ENCODE data around the gene PLG.
"Not testable (repeated sequence)": the region's sequence is repeated elsewhere in the genome, so short reads cannot be mapped to it uniquely, and the experiment has no call there.

Gene PLG

DNA sequence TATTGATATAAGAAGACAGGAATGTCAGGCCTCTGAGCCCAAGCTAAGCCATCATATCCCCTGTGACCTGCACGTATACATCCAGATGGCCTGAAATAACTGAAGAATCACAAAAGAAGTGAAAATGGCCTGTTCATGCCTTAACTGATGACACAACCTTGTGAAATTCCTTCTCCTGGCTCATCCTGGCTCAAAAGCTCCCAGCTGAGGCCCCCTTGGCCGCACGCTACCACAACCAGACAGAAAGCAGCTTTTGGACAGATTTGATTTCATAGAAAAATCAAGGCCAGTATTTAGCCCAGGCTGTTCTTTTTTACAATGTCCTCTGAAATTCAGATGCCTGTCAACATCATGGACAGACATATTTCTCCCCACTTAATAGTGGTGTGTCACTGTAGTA, 78.6 kb downstream of the PLG start:
- not testable (repeated sequence) for DNase-seq

DNA sequence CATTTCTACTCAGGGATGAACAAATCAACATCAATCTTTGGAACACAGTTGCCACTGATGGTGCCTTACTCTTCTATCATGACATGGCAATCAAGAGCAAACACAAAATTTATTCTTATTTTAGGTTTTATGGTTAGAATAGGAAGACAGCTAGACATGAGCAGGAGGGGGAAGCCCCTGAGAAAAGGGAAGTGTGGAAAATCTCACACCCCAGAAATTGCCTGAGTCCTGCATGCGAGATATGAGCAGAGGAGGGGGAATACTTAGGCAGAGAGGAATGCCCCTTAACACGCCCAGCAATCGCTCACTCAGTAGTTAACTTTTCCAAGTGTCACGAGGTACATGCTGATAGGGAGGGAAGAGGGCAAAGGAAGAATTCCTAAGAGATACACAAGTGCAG, 79.3 kb downstream of the PLG start:
- DNase-seq = no peak

DNA sequence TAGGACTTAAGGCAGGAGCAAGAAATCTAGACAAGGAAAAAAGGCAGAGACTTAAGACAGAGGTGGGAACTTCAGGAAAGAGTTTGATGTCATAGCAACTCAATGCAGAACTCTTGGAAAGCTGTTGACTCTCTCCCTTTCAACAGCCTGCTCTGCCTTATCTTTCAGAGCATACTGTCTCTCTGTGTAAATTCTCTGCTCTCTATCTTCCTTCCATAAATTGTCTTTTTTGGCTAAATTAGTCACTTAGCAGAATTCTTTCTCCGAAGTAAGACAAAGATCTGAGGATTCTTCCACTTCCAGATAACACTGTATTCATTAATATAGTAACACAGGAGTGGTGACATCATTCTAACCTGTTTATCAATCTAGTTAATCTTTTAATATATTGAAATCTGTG, 80.2 kb downstream of the PLG start:
- no peak for DNase-seq

DNA sequence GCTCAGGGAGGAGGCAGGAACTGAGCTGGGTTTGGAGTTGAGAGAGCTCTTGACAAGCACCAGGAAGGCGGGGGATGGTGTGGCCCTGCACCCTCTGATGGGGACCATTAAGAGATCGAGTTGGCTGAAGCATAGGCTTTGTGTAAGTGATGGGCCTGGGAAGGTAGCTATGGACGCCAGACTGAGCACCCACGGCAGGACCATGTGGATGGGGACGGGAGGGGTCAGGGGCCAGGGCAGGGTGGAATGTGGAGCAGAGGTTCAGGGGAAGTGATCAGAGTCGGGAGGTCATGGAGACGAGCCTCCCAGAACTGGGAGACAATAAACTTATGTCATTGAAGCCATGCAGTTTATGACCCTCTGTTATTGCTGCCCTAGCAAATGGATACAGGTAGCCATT, 81.7 kb downstream of the PLG start:
- no peak for DNase-seq

DNA sequence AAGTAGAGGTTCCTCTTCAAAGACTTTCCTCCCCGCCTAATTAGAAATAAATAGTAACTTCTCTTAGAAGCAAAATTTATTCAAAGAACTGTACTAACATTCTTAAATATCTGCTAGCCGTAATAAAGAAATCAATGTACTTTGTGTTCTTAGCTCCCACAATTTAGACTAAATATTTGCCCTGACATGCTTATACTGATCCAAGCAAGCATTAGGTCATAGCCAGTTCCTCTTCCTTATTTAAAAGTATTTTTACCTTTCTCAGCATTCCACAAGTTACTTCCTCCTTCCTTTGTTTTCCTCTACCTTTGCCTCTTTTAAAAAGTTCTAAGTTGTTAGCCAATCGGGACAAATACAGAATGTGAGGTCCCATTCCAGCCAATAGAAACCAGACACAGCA, 86.1 kb downstream of the PLG start:
- DNase-seq = not testable (repeated sequence)

DNA sequence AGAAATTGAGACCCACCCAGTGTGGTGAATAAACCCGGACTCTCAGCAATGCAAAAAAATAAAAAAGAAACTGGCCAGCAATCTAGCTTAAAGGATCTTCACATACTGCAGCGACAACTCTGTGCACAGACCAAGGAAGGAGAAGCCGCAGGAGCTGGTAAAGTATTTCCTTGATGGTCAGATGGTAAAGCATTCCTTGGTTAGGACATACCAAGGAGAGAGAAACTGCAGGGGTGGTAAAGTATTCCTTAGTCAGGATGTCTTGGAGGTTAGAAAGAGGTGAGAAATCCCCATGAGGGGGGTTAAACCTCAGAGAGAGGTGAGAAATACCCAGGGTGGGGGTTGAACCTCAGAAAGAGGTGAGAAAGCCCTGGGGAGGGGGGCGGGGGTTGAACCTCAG, 86.8 kb downstream of the PLG start:
- DNase-seq = no peak

DNA sequence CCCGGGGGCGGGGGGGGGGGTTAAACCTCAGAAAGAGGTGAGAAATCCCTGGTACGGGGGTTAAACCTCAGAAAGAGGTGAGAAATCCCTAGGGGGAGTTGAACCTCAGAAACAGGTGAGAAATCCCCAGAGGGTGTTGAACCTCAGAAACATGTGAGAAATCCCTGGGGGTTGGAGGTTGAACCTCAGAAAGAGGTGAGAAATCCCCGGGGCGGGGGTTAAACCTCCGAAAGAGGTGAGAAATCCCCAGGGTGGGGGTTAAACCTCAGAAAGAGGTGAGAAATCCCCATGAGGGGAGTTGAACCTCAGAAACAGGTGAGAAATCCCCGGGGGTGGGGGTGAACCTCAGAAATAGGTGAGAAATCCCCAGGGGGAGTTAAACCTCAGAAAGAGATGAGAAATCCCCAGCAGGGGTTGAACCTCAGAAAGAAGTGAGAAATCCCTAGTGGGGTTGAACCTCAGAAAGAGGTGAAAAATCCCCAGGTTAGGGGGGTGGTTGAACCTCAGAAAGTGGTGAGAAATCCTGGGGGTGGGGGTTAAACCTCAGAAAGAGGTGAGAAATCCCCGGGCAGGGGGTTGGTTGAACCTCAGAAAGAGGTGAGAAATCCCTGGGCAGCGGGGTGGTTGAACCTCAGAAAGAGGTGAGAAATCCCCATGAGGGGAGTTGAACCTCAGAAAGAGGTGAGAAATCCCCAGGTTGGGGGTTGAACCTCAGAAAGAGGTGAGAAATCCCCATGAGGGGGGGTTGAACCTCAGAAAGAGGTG, 87.4 kb downstream of the PLG start:
- DNase-seq = no peak

DNA sequence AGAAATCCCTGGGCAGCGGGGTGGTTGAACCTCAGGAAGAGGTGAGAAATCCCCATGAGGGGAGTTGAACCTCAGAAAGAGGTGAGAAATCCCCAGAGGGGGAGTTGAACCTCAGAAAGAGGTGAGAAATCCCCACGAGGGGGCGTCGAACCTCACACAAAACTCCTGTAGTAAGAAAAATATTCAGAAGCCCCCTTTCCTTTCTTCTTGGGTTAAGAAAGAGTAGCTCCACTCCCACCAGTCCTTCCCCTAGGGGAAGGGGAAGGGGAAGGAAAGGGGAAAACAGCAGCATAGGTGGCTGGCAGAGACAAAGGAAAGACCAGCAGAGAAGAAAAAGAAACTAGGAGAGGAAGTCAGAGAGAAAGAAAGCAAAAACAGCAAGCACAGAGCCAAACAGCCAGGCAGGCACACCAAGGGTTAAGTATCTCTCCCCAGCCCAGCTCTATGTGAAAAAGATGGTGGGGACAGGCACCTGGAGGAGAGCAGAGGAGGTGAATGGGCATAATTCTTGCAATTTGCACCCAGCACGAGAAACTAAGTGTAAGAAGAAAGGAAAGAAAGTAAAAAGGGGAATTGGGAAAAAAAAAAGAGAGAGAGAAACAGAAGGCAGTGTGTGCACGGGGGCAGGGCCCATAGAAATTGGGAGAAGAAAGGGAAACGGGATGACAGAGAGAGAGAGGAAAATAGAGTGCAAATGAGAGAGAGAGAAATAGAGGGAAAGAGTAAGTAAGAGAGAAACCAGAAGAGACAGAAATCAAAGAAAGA, 88.2 kb downstream of the PLG start:
- no peak for DNase-seq

DNA sequence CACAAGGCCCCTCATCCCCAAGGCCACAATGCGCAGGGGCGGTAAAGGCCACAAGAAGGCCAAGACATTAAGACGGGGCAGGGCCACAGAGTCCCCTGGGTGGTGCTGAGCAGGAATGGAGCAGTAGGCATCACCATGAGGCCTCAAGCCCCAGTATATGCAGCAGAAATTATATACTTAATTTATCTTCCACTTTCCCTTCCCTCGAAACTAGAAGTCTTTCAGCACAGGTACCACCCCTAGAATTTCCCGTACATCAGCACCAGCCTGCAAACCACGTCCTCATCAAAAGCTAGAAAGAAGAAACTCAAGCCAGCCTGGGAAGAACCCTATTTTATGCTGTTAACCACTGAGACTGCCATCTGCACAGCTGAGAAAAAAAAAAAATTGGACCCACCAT, 89.4 kb downstream of the PLG start:
- no peak for DNase-seq

DNA sequence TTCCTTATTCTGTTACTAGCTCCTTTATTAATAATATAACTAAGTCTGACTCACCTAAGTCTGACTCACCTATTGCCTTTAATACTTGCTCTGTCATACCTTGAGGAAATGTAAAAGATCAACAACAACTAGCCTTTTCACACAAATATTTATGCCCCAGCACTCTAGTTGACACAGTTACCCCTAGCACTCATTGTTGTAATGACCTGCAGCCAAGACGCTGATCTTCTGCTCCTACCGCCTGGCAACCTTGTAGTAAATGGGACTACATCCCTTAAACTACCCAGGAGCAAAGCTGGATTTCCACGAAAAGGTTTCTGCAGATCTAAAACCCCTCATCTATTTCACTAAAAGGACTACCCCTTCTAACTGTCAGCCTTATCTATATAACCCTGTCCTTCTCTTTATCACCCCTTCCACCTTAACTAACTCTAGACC, 90.0 kb downstream of the PLG start:
- no peak for DNase-seq

DNA sequence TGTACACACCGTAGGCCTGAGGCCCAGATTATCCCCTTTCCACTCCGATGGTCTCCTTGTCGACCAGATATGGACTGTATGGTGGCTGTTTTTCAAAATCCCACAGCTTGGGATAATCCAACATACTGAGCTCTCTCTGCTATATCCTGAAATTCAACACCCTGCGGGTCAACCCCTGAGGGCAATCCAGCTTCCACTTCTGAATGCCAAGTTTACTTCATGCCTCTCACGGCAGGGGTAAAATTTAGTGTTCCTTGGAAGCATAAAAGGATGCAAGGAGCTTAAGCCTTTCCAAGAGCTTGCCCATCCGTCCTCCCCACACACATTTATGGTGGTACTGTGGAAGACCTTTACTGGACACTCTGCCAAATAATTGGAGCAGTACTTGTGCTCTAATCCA, 90.7 kb downstream of the PLG start:
- DNase-seq = no peak

DNA sequence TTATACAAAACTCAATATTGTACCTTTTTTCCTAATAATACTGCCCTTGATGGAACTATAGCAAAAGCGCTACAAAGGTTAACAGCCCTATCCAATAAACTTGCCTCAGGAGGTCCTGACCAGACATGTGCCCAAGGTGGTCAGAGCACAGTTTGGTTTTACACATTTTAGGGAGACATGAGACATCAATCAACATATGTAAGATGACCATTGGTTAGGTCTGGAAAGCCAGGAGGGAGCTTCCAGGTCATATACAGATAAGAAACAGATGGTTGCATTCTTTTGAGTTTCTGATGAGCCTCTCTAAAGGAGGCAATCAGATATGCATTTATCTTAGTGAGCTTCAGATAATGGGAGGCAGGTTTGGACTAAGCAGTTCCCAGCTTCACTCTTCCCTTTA, 91.6 kb downstream of the PLG start:
- DNase-seq = no peak

DNA sequence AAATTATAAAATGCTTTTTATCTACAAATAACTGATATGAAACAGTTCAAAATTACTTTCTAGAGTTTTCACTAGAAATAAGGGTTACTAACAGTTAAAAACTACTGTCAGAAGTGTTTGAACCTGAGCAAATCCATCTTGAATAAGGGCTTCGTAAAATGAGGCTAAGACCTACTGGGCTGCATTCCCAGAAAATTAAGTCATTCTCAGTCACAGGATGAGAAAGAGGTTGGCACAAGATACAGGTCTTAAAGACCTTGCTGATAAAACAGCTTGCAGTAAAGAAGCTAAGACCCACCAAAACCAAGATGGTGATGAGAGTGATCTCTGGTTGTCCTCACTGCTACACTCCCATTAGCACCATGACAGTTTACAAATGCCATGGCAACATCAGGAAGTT, 93.7 kb downstream of the PLG start:
- no peak for DNase-seq

DNA sequence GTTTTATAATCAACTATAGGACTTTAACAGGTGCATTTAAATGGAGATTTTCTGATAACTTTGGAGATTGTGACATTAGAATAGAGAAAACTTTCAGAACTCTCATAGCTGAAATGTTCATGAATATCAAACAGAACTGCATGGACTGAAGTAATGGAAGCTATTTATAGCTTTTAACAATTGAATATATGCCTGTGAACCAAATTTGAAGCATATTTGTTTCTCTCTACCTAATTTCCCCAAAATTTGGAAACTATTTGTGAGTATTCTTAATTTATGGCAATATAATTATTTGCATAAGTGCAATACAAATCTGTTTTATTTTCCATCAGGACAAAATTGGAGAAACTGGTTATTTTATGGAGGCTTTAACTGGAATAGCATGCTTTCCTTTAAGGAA, 96.6 kb downstream of the PLG start:
- no peak for DNase-seq

DNA sequence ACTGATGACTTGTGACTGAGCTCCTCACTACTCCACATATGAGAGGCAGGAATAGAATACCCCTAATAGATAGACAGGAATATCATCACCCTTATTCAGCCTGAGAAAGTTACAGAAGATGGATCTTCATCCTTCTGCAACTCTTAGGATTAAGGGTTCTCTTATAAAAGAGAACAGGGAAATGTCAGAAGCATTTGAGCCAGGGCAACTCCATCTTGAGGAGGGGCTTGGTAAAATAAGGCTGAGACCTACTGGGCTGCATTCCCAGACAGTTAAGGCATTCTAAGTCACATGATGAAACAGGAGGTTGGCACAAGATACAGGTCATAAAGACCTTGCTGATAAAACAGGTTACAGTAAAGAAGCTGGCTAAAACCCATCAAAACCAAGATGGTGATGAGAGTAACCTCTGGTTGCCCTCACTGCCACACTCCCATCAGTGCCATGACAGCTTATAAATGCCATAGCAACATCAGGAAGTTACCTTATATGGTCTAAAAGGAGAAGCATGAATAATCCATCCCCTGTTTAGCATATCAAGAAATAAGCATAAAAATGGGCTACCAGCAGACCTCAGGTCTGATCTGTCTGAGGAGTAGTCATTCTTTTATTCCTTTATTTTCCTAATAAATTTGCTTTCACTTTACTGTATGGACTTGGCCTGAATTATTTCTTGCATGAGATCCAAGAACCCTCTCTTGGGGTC, 97.9 kb downstream of the PLG start:
- no peak for DNase-seq

DNA sequence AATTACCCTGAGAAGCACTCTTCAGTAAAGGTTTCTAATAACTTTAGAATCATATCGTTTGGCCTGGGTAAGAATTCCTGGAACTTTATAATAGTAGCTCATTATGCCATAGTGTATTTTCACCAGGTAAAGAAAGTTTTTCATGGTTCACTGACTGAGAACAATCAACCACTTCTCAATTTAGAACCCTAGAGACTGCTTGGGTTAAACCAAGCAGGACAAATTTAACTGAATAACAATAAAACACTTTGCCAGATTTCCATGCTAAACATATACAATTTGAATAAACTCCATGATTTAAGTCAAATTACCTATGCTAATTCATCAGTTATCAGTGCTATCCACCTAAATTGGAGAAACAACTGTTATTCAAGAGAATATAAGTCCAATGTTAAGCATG, 99.4 kb downstream of the PLG start:
- no peak for DNase-seq

DNA sequence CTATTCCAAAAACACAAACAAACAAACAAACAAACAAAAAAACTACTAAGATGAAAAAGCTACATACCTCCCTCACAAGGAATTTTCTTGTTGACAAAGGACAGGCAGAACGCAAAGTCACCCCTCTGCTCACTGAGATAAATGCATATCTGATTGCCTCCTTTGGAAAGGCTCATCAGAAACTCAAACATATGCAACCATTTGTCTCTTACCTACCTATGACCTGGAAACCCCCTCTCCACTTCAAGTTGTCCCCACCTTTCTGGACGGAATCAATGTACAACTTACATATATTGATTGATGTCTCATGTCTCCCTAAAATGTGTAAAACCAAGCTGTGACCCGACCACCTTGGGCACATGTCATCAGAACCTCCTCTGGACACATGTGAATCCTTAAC, 100.0 kb downstream of the PLG start:
- not testable (repeated sequence) for DNase-seq
